Stimulated activated CD4-positive, alpha-beta T cell treated with anti-CD3 and anti-CD28 coated beads, Interleukin-4, amount 100 ng/mL, for 1 hour (primary cell): ENCODE data around the gene ANKMY1.

Experiments
- DNase-seq: peaks from one replicate; pipeline ENCODE4 v3.0.0-alpha.2; 2020

ANKMY1 gene

DNA sequence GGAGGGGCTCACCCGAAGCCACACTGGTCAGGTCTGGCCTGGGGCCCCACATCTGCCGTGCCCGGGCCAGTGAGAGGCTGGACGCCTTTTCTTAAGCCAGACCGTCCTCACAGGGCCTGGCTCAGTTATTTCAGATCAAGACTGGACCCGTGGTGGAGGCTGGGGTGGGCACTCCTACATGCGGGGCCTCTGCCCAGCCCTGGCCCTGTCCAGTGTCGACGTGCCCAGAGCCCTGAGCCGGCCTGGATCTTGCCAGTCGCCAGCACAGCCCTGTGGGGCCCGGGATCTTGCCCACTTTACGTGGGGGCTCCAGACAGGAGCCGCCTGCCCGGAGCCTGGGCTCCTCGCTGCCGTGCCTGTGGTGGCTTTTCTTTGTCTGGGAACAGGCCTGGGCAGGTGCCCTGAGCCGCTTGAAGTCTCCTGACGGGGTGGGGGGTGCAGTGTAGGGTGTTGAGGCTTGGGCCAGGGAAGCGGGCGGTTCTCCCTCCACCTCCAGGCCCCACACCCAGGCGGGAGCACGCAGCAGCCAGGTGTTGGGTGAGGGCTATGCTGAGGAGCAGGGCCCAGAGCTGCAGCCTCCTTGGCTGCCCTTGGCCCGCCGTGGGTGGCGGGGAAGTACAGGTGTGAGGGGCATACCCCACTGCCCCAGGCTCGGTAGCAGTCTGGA lies 116.3 kb downstream of the ANKMY1 start:
- DNase-seq: no peak

GRCh38 chr2:240440704-240441320 lies 117.0 kb downstream of the ANKMY1 start:
- no peak for DNase-seq

GRCh38 chr2:240440251-240440650 lies 117.5 kb downstream of the ANKMY1 start:
- no peak for DNase-seq

- no peak for DNase-seq
Measured at GRCh38 chr2:240439698-240440151, 118.1 kb downstream of the ANKMY1 start.

DNA sequence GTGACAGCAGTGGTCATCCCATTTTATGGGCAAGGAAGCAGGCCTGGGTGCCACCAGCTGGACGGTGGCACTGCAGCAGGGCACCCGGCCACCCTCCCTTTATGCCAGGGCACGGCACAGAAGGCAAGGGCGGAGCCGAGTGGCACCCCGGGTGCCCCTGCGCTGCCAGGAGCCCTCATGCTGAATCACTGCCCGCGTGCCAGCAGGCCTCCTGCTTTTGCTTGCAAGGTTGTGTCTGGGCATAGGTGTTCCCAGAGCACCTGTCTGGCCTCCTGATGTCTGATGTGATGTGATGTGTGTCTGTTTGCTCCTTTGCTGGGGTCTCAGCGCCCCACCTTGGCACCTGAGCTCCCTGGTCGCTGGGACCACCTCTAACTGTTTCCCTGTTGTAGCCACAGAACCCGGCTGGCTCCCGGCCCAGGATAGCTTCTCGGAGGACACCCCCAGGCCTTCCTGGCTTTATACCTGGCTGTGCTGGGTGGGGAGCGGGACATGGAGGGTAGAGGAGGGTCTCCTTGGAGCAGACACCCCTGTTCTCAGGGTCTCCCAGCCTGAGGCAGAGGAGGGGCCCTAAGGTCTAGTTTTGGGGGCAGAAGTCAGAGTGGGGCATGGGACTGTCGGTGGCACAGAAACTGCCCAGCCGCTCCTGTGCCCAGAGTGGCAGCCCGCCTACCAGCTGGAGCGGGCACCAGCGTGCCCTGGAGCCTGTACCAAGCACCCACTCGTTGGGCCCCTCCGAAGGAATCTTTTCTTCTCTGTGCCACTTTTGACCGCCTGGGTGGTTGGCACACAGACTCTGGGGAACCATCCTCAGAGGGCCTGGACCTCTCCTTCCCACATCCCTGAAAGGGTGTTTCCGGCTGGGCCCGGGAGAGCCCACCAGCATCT lies 118.7 kb downstream of the ANKMY1 start:
- DNase-seq: no peak

GRCh38 chr2:240437861-240438809 lies 119.7 kb downstream of the ANKMY1 start:
- DNase-seq: peak; percentile 68

DNA sequence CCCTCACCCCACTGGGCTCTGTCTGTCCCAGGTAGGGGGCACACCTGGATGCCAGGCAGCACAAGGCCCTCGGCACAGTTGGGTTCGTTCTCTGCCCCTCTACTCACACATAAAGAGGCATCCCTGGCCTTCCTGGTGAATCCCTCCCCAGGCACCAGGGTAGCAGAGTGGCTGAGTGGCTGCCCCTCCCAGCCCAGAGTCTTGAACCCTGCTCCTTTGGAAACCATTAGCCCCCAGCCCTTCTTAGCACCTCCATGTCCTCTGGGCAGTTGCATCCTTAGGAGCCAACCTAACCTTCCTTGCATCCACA lies 120.3 kb downstream of the ANKMY1 start:
- no peak for DNase-seq

- DNase-seq: no peak
Measured at GRCh38 chr2:240436683-240437550, 120.9 kb downstream of the ANKMY1 start.

- peak; percentile 29 for DNase-seq
Measured at GRCh38 chr2:240435948-240436682, 121.7 kb downstream of the ANKMY1 start.

DNA sequence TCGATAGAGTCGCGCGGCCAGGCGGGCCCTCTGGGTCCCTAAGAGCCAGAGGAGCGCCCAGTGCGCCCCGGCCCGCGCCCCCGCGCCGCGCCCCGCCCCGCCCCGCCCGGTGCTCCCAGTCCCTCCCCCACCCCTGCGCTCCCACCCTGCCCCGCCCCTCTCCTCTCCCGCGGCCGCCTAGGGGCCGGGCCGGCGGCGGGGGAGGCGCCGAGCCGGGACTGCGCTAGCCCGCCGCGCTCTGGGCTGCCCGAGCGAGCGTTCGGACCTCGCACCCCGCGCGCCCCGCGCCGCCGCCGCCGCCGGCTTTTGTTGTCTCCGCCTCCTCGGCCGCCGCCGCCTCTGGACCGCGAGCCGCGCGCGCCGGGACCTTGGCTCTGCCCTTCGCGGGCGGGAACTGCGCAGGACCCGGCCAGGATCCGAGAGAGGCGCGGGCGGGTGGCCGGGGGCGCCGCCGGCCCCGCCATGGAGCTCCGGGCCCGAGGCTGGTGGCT lies 122.3 kb downstream of the ANKMY1 start, which contains the start of gene GPC1:
GPC1 (plus strand) TSS at position 207 of the 491 bp plus-strand sequence; CDS start at position 463, 256 bp downstream.
- DNase-seq: no peak

GRCh38 chr2:240434728-240435456 lies 122.9 kb downstream of the ANKMY1 start:
- DNase-seq: peak; percentile 84

- peak; percentile 2 for DNase-seq
Measured at GRCh38 chr2:240433973-240434727, 123.6 kb downstream of the ANKMY1 start.

DNA sequence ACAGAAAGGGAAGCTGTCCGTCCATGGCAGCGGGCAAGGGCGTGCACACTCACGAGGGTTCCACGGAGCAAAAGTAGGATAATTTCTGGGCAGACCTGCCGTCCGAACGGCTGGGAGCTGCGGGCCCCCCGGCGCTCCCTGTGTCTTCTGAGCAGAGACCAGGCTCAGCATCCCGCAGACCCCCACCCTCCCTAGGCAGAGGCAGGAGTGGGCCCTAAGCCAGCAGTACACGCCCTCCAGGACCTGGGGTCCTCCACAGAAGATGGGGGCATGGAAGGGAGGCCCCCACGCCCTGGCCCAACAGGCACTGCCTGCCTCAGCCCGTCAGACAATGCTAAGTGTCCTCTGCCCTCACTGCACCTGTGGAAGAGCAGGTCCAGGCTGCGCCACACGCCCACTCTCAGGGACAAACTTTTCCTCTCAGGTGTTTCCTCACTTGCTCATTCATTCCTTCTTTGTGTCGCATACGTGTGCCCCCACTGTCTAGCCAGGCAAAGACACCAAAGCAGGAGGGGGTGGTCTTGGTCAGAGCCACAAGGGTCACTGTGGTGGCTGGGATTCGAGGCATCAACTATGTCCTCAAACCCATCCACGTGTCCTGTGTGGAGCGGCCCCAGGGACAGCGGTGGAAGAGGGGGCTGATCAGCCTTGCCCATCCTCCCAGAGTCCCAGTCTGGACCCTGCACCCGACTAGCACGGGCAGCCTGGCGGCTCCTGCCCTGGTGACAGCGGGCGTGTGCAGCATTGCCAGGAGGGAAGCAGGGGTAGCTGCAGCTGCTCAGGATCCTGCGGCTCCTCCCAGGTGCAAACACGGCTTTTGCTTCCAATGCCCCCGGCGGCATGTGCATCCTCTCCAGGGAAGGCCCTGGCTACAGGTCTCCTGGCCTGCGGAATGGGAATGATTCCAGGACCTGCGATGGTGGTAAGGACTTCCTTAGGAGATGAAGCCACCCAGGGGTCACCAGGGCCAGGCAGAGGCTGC lies 124.7 kb downstream of the ANKMY1 start:
- DNase-seq: peak; percentile 1

DNA sequence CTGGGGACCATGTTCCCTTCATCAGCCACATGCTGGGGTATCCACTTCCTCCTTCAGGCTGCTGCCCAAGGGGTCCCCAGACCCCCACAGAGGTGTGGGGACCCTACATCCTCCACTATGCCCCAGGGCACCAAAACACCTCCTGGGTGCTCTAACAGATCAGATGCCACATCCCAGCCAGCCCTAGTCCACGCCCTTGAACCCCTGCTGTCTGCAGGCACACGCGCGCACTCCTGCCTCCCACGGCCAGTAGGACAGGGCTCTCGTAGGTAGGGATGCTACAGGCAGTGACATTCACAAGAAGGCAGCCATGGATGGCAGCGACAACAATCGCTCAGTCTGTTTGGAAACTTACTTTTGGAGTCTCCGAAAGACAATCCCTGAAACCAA lies 125.4 kb downstream of the ANKMY1 start:
- no peak for DNase-seq

DNA sequence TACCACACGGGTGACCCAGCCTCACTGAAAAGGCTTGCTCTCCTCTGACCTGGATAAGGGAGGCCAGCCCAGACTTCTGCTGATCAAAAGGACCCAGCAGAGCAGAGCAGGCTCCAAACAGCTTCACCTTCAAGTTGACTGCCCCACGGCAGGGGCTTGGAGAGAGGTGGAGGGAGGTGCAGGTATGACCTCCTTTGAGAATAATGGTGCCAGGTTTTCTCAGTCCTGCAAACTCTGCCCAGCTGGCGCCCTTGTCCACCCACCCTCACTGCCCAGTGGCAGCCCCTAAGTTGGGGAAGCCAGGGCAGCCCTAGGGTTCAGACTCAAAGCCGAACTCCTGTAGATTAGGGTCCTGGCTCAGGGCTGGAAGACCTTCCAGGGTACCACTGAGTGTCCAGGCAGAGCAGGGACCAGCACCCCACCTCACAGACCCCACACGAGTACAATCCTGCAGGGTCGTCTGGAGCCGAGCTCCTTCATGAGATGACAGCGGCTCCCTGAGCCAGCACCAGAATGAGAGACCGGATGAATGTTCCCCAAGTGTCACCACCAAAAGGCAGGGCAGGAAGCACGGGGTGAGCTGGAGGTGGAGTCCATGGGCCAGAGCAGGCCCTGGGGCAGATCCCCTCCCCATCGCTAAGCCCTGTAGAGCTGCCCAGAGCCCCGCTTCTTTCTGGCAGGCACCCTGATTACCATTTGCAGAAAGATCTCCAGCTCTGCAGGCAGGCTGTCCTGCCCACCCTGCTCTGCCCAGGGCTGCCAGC lies 125.9 kb downstream of the ANKMY1 start:
- peak; percentile 1 for DNase-seq

DNA sequence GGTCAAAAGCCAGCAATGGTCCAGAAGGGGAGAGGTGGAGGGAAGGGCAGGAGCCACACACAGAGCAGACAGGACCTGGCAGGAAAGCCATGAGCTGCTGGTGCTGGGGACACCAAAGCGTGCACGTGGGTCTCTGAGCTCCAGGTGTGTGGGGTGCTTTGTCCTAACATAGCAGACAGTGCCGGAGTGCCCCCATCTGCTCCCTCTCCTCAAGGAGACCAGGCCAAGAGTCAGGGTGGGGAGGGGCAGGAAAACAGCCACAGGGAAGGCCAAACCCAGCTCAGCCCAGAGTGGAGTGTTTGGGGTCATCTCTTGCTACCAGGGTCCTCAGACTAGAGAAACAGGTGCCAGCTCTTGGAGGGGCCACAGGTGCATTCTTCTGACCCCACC lies 126.5 kb downstream of the ANKMY1 start:
- no peak for DNase-seq

- DNase-seq: no peak
Measured at GRCh38 chr2:240430595-240430994, 127.2 kb downstream of the ANKMY1 start.
